HepG2 (cell line): ENCODE measurements around the gene VAT1L.

Experiments used
- NFIC ChIP-seq: IDR thresholded peaks from 2 replicates; pipeline ENCODE4 v1.6.1; 2012; ENCODE audit warnings: mild to moderate bottlenecking, low read length, inconsistent platforms
- PCBP2 ChIP-seq: fragments of 200-400 bp; formaldehyde crosslinking; optimal IDR thresholded peaks from 2 replicates; pipeline ENCODE3; 2018; ENCODE audit warnings: low read length, low read depth; ENCODE audit not compliant: poor library complexity, severe bottlenecking
- ZNF17 ChIP-seq: sonication (generic); formaldehyde crosslinking; IDR thresholded peaks from 2 replicates; pipeline ENCODE4 v1.5.0; 2020; ENCODE audit warnings: mild to moderate bottlenecking, missing genetic modification reagents
- ZNF292 ChIP-seq: sonication (generic); formaldehyde crosslinking; IDR thresholded peaks from 2 replicates; pipeline ENCODE4 v1.8.1; 2022; ENCODE audit warnings: mild to moderate bottlenecking, low read depth, missing genetic modification reagents, borderline replicate concordance
- ZNF670 ChIP-seq: sonication (generic); formaldehyde crosslinking; IDR thresholded peaks from 2 replicates; pipeline ENCODE4 v1.8.0; 2022; ENCODE audit warnings: mild to moderate bottlenecking, missing genetic modification reagents, borderline replicate concordance
- TF ChIP-seq, protein P1 (sequence below): sonication (generic); formaldehyde crosslinking; IDR thresholded peaks from 2 replicates; pipeline ENCODE4 v1.8.1; 2023; ENCODE audit warnings: missing genetic modification reagents, mild to moderate bottlenecking, borderline replicate concordance

DNA sequence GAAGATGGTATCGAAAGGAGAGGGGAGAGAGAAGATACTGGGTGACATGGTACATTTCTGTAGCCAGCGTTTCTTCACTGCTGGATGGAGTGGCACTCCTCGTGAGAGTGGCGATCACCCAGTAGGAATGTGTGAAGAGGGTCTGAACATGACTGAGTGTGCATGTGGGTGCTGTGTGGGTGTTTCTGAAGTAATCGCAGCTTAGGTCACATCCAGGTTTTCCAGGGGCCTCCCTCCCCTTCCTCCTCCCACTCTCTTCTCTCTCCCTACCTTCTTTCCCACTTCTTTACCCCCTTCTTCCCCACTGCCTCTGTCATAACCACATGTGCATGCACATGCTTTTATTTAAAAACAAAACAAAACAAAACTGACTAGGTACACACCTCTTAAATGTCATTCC lies 235.8 kb downstream of the VAT1L start:
- TF ChIP-seq ZNF670 (CRISPR knock-in tag) (no peak), NFIC (no peak), PCBP2 (no peak), ZNF17 (no peak), ZNF292 (CRISPR knock-in tag) (no peak)
- TF ChIP-seq, protein P1, sequence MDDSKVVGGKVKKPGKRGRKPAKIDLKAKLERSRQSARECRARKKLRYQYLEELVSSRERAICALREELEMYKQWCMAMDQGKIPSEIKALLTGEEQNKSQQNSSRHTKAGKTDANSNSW (CRISPR knock-in tag) = no peak
